ENCODE measurements around the gene DOLK. TPM values are rescaled to one million over a fixed set of nuclear protein-coding genes. Genes with fewer than 3 reads are reported as not detected.

DOLK gene
- polyA plus RNA-seq, 3 donors = 0.76 to 8.5 (median 7.0) TPM

GRCh38 chr9:128986671-128987070 is 39.3 kb upstream of the DOLK start:
- Mint-ChIP-seq H3K4me3 (no peak overlapping the region), H3K4me1 (no peaks in the 10 kb centered on the region), H3K27ac (peak overlapping the region in 1 of 7 donors; percentile 37), H3K9me3 (peaks cover 0 to 2% (median 0%) of the 10 kb centered on the region in 7 donors), H3K27me3 (ENCODE audit: low read depth in 3 of 3) (peaks cover 0 to 1% (median 0%) of the 10 kb centered on the region in 3 donors), H3K36me3 (peaks cover 73 to 92% of the 10 kb centered on the region in 2 donors)
- WGBS (ENCODE audit: insufficient coverage) = 100% methylated on average over 4 of the region's 5 CpGs
- Histone ChIP-seq H3K79me2 (ENCODE audit: insufficient read depth, low read length) (no peaks in the 10 kb centered on the region), H3K9me3 (replicated peaks in 1 of 2; ENCODE audit: control insufficient read depth in 1 of 2, insufficient read depth in 1 of 2, low read length in 2 of 2) (no peaks in the 10 kb centered on the region), H3K4me2 (replicated peaks; ENCODE audit: extremely low read depth, low read length, poor library complexity, severe bottlenecking) (no peak overlapping the region), H3K9ac (ENCODE audit: insufficient read depth, low read length, poor library complexity, severe bottlenecking) (no peak overlapping the region), H3K4me3 (replicated peaks in 1 of 3; ENCODE audit: low read depth in 2 of 3, low read length in 3 of 3) (no peak overlapping the region), H3K36me3 (replicated peaks in 1 of 2; ENCODE audit: control insufficient read depth in 1 of 2, insufficient read depth in 2 of 2, low read length in 2 of 2) (peaks cover 78 to 95% of the 10 kb centered on the region in 2 donors), H3K27me3 (ENCODE audit: control insufficient read depth in 2 of 2, insufficient read depth in 2 of 2, low read length in 2 of 2) (no peaks in the 10 kb centered on the region), H4K20me1 (ENCODE audit: insufficient read depth, low read length) (no peaks in the 10 kb centered on the region), H2AFZ (ENCODE audit: insufficient read depth, low read depth, low read length, poor library complexity, severe bottlenecking) (no peak overlapping the region), H3K27ac (ENCODE audit: low read depth in 1 of 2, low read length in 2 of 2) (no peak overlapping the region), H3K4me1 (ENCODE audit: control insufficient read depth in 1 of 2, insufficient read depth in 2 of 2, low read length in 2 of 2) (no peaks in the 10 kb centered on the region)
- TF ChIP-seq, protein P1, sequence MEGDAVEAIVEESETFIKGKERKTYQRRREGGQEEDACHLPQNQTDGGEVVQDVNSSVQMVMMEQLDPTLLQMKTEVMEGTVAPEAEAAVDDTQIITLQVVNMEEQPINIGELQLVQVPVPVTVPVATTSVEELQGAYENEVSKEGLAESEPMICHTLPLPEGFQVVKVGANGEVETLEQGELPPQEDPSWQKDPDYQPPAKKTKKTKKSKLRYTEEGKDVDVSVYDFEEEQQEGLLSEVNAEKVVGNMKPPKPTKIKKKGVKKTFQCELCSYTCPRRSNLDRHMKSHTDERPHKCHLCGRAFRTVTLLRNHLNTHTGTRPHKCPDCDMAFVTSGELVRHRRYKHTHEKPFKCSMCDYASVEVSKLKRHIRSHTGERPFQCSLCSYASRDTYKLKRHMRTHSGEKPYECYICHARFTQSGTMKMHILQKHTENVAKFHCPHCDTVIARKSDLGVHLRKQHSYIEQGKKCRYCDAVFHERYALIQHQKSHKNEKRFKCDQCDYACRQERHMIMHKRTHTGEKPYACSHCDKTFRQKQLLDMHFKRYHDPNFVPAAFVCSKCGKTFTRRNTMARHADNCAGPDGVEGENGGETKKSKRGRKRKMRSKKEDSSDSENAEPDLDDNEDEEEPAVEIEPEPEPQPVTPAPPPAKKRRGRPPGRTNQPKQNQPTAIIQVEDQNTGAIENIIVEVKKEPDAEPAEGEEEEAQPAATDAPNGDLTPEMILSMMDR (IDR thresholded peaks at IDR 0.05) = no peak
- no peak for DNase-seq
- intact Hi-C loops (cut with micrococcal nuclease) = no loop called here

DNA sequence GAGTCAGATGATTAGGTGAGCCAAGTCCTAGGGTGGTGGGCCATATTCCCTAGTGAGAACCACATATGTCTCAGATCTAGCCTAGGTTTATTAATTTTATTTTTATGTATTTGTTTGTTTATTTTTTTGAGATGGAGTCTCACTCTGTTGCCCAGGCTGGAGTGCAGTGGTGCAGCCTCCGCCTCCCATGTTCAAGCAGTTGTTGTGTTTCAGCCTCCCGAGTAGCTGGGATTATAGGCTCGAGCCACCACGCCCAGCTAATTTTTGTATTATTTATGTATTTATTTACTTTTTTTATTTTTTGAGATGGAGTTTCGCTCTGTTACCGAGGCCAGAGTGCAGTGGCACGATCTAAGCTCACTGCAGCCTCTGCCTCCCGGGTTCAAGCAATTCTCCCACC is 36.1 kb upstream of the DOLK start:
- no peak overlapping the region for H3K27ac Mint-ChIP-seq
- no peak overlapping the region for H3K4me3 ChIP-seq (replicated peaks in 1 of 3; ENCODE audit: low read depth in 2 of 3, low read length in 3 of 3)
- H3K27me3 ChIP-seq (ENCODE audit: control insufficient read depth in 2 of 2, insufficient read depth in 2 of 2, low read length in 2 of 2) = no peaks in the 10 kb centered on the region
- no peak overlapping the region for H3K4me3 Mint-ChIP-seq
- peaks cover 91 to 99% of the 10 kb centered on the region in 2 donors for H3K36me3 ChIP-seq (replicated peaks in 1 of 2; ENCODE audit: control insufficient read depth in 1 of 2, insufficient read depth in 2 of 2, low read length in 2 of 2)
- peaks cover 0 to 1% (median 0%) of the 10 kb centered on the region in 3 donors for H3K27me3 Mint-ChIP-seq (ENCODE audit: low read depth in 3 of 3)
- intact Hi-C loops (cut with micrococcal nuclease) = no loop called here
- no peak overlapping the region for H3K4me2 ChIP-seq (replicated peaks; ENCODE audit: extremely low read depth, low read length, poor library complexity, severe bottlenecking)
- no peaks in the 10 kb centered on the region for H3K4me1 Mint-ChIP-seq
- TF ChIP-seq, protein P1 (IDR thresholded peaks at IDR 0.05) = no peak
- H3K36me3 Mint-ChIP-seq = peaks cover 90 to 98% of the 10 kb centered on the region in 2 donors
- no CpG with 5 or more reads among the region's 8 CpGs for WGBS (ENCODE audit: insufficient coverage)
- H4K20me1 ChIP-seq (ENCODE audit: insufficient read depth, low read length) = no peaks in the 10 kb centered on the region
- H2AFZ ChIP-seq (ENCODE audit: insufficient read depth, low read depth, low read length, poor library complexity, severe bottlenecking) = no peak overlapping the region
- no peaks in the 10 kb centered on the region for H3K79me2 ChIP-seq (ENCODE audit: insufficient read depth, low read length)
- H3K9me3 Mint-ChIP-seq = no peaks in the 10 kb centered on the region
- H3K9me3 ChIP-seq (replicated peaks in 1 of 2; ENCODE audit: control insufficient read depth in 1 of 2, insufficient read depth in 1 of 2, low read length in 2 of 2) = no peaks in the 10 kb centered on the region
- H3K9ac ChIP-seq (ENCODE audit: insufficient read depth, low read length, poor library complexity, severe bottlenecking) = no peak overlapping the region
- H3K4me1 ChIP-seq (ENCODE audit: control insufficient read depth in 1 of 2, insufficient read depth in 2 of 2, low read length in 2 of 2) = no peaks in the 10 kb centered on the region
- H3K27ac ChIP-seq (ENCODE audit: low read depth in 1 of 2, low read length in 2 of 2) = no peak overlapping the region
- DNase-seq = no peak
